Measurements from ENCODE around the gene CD7.
"Not testable (repeated sequence)": the region's sequence is repeated elsewhere in the genome, so short reads cannot be mapped to it uniquely, and the experiment has no call there.

CD7 gene

GRCh38 chr17:82353484-82353883 is 36.1 kb upstream of the CD7 start:
- H3K27me3 ChIP-seq (ENCODE audit: control insufficient read depth, insufficient read depth, low read length) = no peaks in the 10 kb centered on the region
- H3K4me3 ChIP-seq (ENCODE audit: low read length) = no peak overlapping the region
- H3K4me1 ChIP-seq (ENCODE audit: control insufficient read depth, low read depth, low read length) = no peaks in the 10 kb centered on the region
- no peaks in the 10 kb centered on the region for H3K9me3 ChIP-seq (ENCODE audit: control insufficient read depth, low read depth, low read length)
- H3K36me3 ChIP-seq (ENCODE audit: control insufficient read depth, low read depth, low read length) = no peaks in the 10 kb centered on the region
- no peak overlapping the region for H3K9ac ChIP-seq (ENCODE audit: low read length)
- no peak overlapping the region for H3K27ac ChIP-seq (ENCODE audit: low read length)

GRCh38 chr17:82351713-82352488 is 34.5 kb upstream of the CD7 start:
- no peak overlapping the region for H3K4me3 ChIP-seq (ENCODE audit: low read length)
- H3K36me3 ChIP-seq (ENCODE audit: control insufficient read depth, low read depth, low read length) = no peaks in the 10 kb centered on the region
- H3K27ac ChIP-seq (ENCODE audit: low read length) = no peak overlapping the region
- no peak overlapping the region for H3K9ac ChIP-seq (ENCODE audit: low read length)
- no peaks in the 10 kb centered on the region for H3K27me3 ChIP-seq (ENCODE audit: control insufficient read depth, insufficient read depth, low read length)
- no peaks in the 10 kb centered on the region for H3K9me3 ChIP-seq (ENCODE audit: control insufficient read depth, low read depth, low read length)
- no peaks in the 10 kb centered on the region for H3K4me1 ChIP-seq (ENCODE audit: control insufficient read depth, low read depth, low read length)

- no peak overlapping the region for H3K4me3 ChIP-seq (ENCODE audit: low read length)
- no peaks in the 10 kb centered on the region for H3K9me3 ChIP-seq (ENCODE audit: control insufficient read depth, low read depth, low read length)
- no peak overlapping the region for H3K27ac ChIP-seq (ENCODE audit: low read length)
- H3K4me1 ChIP-seq (ENCODE audit: control insufficient read depth, low read depth, low read length) = no peaks in the 10 kb centered on the region
- no peaks in the 10 kb centered on the region for H3K36me3 ChIP-seq (ENCODE audit: control insufficient read depth, low read depth, low read length)
- no peaks in the 10 kb centered on the region for H3K27me3 ChIP-seq (ENCODE audit: control insufficient read depth, insufficient read depth, low read length)
- no peak overlapping the region for H3K9ac ChIP-seq (ENCODE audit: low read length)
Measured at GRCh38 chr17:82351254-82351712, 33.9 kb upstream of the CD7 start.

GRCh38 chr17:82350182-82351030 is 33.0 kb upstream of the CD7 start:
- no peak overlapping the region for H3K9ac ChIP-seq (ENCODE audit: low read length)
- no peak overlapping the region for H3K4me3 ChIP-seq (ENCODE audit: low read length)
- no peaks in the 10 kb centered on the region for H3K9me3 ChIP-seq (ENCODE audit: control insufficient read depth, low read depth, low read length)
- H3K4me1 ChIP-seq (ENCODE audit: control insufficient read depth, low read depth, low read length) = no peaks in the 10 kb centered on the region
- H3K27me3 ChIP-seq (ENCODE audit: control insufficient read depth, insufficient read depth, low read length) = no peaks in the 10 kb centered on the region
- H3K36me3 ChIP-seq (ENCODE audit: control insufficient read depth, low read depth, low read length) = no peaks in the 10 kb centered on the region
- no peak overlapping the region for H3K27ac ChIP-seq (ENCODE audit: low read length)

GRCh38 chr17:82349287-82349701 is 31.9 kb upstream of the CD7 start:
- no peaks in the 10 kb centered on the region for H3K4me1 ChIP-seq (ENCODE audit: control insufficient read depth, low read depth, low read length)
- no peaks in the 10 kb centered on the region for H3K36me3 ChIP-seq (ENCODE audit: control insufficient read depth, low read depth, low read length)
- no peak overlapping the region for H3K9ac ChIP-seq (ENCODE audit: low read length)

GRCh38 chr17:82348866-82349265 is 31.5 kb upstream of the CD7 start:
- Histone ChIP-seq H3K27ac (ENCODE audit: low read length) (no peak overlapping the region), H3K36me3 (ENCODE audit: control insufficient read depth, low read depth, low read length) (no peaks in the 10 kb centered on the region), H3K4me3 (ENCODE audit: low read length) (no peak overlapping the region), H3K4me1 (ENCODE audit: control insufficient read depth, low read depth, low read length) (no peaks in the 10 kb centered on the region), H3K9me3 (ENCODE audit: control insufficient read depth, low read depth, low read length) (no peaks in the 10 kb centered on the region), H3K27me3 (ENCODE audit: control insufficient read depth, insufficient read depth, low read length) (no peaks in the 10 kb centered on the region), H3K9ac (ENCODE audit: low read length) (no peak overlapping the region)

More at GRCh38 chr17:82349287-82349701, 31.9 kb upstream of the CD7 start:
- Histone ChIP-seq H3K27me3 (ENCODE audit: control insufficient read depth, insufficient read depth, low read length) (no peaks in the 10 kb centered on the region), H3K9me3 (ENCODE audit: control insufficient read depth, low read depth, low read length) (no peaks in the 10 kb centered on the region), H3K27ac (ENCODE audit: low read length) (no peak overlapping the region), H3K4me3 (ENCODE audit: low read length) (no peak overlapping the region)

- Histone ChIP-seq H3K27ac (ENCODE audit: low read length) (no peak overlapping the region), H3K36me3 (ENCODE audit: control insufficient read depth, low read depth, low read length) (no peaks in the 10 kb centered on the region), H3K4me1 (ENCODE audit: control insufficient read depth, low read depth, low read length) (no peaks in the 10 kb centered on the region), H3K4me3 (ENCODE audit: low read length) (no peak overlapping the region), H3K27me3 (ENCODE audit: control insufficient read depth, insufficient read depth, low read length) (no peaks in the 10 kb centered on the region), H3K9ac (ENCODE audit: low read length) (no peak overlapping the region), H3K9me3 (ENCODE audit: control insufficient read depth, low read depth, low read length) (no peaks in the 10 kb centered on the region)
Measured at GRCh38 chr17:82348434-82348833, 31.0 kb upstream of the CD7 start.

- H3K27ac ChIP-seq (ENCODE audit: low read length); H3K27me3 ChIP-seq (ENCODE audit: control insufficient read depth, insufficient read depth, low read length); H3K4me3 ChIP-seq (ENCODE audit: low read length); H3K9ac ChIP-seq (ENCODE audit: low read length); H3K9me3 ChIP-seq (ENCODE audit: control insufficient read depth, low read depth, low read length); H3K4me1 ChIP-seq (ENCODE audit: control insufficient read depth, low read depth, low read length); H3K36me3 ChIP-seq (ENCODE audit: control insufficient read depth, low read depth, low read length): not testable (repeated sequence)
Measured at GRCh38 chr17:82347994-82348393, 30.6 kb upstream of the CD7 start.

- no peaks in the 10 kb centered on the region for H3K9me3 ChIP-seq (ENCODE audit: control insufficient read depth, low read depth, low read length)
- no peak overlapping the region for H3K4me3 ChIP-seq (ENCODE audit: low read length)
- no peaks in the 10 kb centered on the region for H3K36me3 ChIP-seq (ENCODE audit: control insufficient read depth, low read depth, low read length)
- H3K4me1 ChIP-seq (ENCODE audit: control insufficient read depth, low read depth, low read length) = no peaks in the 10 kb centered on the region
- no peak overlapping the region for H3K9ac ChIP-seq (ENCODE audit: low read length)
- H3K27ac ChIP-seq (ENCODE audit: low read length) = no peak overlapping the region
- no peaks in the 10 kb centered on the region for H3K27me3 ChIP-seq (ENCODE audit: control insufficient read depth, insufficient read depth, low read length)
Measured at GRCh38 chr17:82346342-82347300, 29.2 kb upstream of the CD7 start.

- Histone ChIP-seq H3K27ac (ENCODE audit: low read length) (no peak overlapping the region), H3K9me3 (ENCODE audit: control insufficient read depth, low read depth, low read length) (no peaks in the 10 kb centered on the region), H3K36me3 (ENCODE audit: control insufficient read depth, low read depth, low read length) (no peaks in the 10 kb centered on the region), H3K27me3 (ENCODE audit: control insufficient read depth, insufficient read depth, low read length) (no peaks in the 10 kb centered on the region), H3K4me3 (ENCODE audit: low read length) (no peak overlapping the region), H3K9ac (ENCODE audit: low read length) (no peak overlapping the region), H3K4me1 (ENCODE audit: control insufficient read depth, low read depth, low read length) (no peaks in the 10 kb centered on the region)
Measured at GRCh38 chr17:82345151-82345976, 28.0 kb upstream of the CD7 start.

Measured in iPS-18a (cell line).